ENCODE data around the gene CDKN1A.

- TF ChIP-seq EP300 (IDR thresholded peaks at IDR 0.05), result no peak
- no peak for TF ChIP-seq POLR2A (IDR thresholded peaks at IDR 0.05)
- TF ChIP-seq CTCF (IDR thresholded peaks at IDR 0.05), result no peak
Observed at GRCh38 chr6:36650848-36651478, 27.6 kb upstream of the CDKN1A start.

Measured in ovary (tissue), 3 donors.